Gastrocnemius medialis (tissue), 4 donors: ENCODE measurements around the gene PAXX.

Experiments used
- POLR2A ChIP-seq, 2 donors: fragments of 450-650 bp; IDR thresholded peaks; one replicate each; pipeline ENCODE4 v1.6.1; 2017; ENCODE audit warnings: antibody characterized with exemption in 2 of 2, mild to moderate bottlenecking in 2 of 2, moderate library complexity in 2 of 2
- TF ChIP-seq, protein P1 (sequence below), 5 experiments: fragments of 450-650 bp in 3 of 5; fragments of 200-600 bp in 2 of 5; sonication (generic) in 2 of 5; IDR thresholded peaks in 4 of 5; conservative IDR thresholded peaks in 1 of 5; 1 replicate in 4 of 5; 2 replicates in 1 of 5; pipeline ENCODE4 v1.5.1; 2016 to 2019; ENCODE audit warnings: antibody characterized with exemption in 5 of 5, mild to moderate bottlenecking in 3 of 5, moderate library complexity in 3 of 5

DNA sequence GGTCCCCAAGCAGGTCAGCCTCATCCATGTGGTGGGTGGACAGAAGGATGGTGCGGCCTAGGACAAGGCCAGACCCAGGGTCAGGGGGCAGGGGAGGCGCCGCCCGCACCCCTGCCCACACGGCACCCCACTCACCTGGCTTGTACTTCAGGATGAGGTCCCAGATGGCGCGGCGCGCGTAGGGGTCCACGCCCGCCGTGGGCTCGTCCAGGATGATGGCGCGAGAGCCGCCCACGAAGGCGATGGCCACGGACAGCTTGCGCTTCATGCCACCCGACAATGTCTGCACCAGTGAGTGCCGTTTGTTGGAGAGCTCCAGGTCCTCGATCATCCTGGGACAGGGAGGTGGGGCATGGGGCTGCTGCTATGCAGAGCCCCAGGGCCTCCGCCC lies 23.3 kb downstream of the PAXX start:
- TF ChIP-seq, protein P1, sequence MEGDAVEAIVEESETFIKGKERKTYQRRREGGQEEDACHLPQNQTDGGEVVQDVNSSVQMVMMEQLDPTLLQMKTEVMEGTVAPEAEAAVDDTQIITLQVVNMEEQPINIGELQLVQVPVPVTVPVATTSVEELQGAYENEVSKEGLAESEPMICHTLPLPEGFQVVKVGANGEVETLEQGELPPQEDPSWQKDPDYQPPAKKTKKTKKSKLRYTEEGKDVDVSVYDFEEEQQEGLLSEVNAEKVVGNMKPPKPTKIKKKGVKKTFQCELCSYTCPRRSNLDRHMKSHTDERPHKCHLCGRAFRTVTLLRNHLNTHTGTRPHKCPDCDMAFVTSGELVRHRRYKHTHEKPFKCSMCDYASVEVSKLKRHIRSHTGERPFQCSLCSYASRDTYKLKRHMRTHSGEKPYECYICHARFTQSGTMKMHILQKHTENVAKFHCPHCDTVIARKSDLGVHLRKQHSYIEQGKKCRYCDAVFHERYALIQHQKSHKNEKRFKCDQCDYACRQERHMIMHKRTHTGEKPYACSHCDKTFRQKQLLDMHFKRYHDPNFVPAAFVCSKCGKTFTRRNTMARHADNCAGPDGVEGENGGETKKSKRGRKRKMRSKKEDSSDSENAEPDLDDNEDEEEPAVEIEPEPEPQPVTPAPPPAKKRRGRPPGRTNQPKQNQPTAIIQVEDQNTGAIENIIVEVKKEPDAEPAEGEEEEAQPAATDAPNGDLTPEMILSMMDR (IDR thresholded peaks at IDR 0.05 in 4 of 5, conservative IDR thresholded peaks at IDR 0.05 in 1 of 5), result no peak
- TF ChIP-seq POLR2A (IDR thresholded peaks at IDR 0.05), result no peak
